HG03060 (cell line): ENCODE data around the gene TRAPPC12.

Source experiments
- ATAC-seq: cut with Tn5 transposase; IDR thresholded peaks from one replicate; pipeline ENCODE4 v1.9.1; 2021; ENCODE audit warnings: low read depth, moderate number of reproducible peaks; ENCODE audit not compliant: unreplicated experiment

The TRAPPC12 gene

GRCh38 chr2:3465328-3465727, 85.8 kb downstream of the TRAPPC12 start:
- ATAC-seq = no peak

DNA sequence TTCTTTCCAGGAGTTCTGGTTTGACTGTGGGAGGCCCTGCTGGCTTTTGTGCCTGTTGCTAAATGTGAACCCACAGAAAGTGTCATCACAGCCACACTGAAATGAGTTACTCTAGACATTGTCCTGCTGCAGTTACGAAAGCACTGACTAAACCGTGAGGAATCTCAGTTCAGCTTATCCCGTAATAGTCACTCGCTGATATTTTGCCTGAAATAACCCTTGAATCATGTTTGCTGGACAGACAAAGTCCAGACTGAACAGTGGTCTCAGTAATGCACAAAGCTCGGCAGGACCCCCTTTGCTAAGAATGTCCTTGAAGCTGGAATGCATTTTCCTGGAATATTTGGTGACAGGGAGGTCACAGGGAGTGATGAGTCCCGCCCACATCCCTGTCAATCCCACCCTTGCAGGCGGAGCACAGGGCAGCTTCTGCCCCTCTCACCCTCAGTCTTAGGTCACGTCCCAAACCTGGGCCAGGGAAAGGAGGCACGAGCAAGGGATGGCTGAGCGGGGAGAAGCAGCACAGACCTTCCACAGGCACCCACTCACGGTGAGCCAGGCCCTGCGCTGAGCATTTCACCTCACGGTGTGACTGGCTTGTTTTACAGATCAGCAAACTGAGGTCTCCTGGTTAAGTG, 86.5 kb downstream of the TRAPPC12 start:
- no peak for ATAC-seq

- ATAC-seq = no peak
Observed at GRCh38 chr2:3466482-3466863, 87.0 kb downstream of the TRAPPC12 start.

DNA sequence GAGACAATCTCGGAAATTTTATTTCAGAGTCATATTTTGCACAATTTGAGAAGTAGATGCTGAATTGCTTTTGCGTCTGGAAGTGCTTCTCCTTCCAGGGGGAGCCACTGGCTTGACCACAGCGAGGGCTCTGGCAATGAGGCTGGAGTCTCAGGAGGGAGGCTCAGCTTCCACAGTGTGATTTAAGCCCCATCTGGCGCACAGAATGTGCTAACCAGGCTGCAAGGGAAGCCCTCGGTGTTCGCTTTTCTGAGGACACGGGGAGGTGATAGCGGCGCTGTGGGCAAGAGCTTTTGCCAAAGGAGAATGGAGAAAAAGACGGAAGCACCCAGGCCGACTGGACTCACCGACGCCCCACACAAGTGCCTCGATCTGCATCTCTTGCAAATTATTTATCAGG, 87.5 kb downstream of the TRAPPC12 start:
- no peak for ATAC-seq

DNA sequence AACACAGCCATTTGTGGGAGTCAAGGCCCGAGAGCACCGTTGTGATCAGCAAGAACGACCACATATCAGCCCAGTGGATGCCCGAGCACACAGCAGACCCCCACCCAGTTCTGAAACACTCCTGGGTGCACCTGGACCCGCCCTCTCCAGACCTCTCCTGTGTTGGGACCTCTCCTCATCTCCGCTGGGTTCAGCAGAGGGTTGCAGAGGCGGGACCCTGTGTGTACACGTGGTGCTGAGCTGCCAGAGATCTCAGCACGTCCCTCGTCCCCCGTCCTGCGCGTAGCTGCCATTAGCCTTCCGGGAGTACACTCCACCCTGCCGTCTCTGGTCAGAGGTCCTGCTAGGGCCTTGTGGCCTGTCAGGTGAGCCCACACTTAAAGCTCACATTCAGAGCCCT, 88.2 kb downstream of the TRAPPC12 start:
- ATAC-seq = no peak

GRCh38 chr2:3468296-3468988, 88.9 kb downstream of the TRAPPC12 start:
- no peak for ATAC-seq

GRCh38 chr2:3469486-3469885, 90.0 kb downstream of the TRAPPC12 start:
- ATAC-seq = no peak

DNA sequence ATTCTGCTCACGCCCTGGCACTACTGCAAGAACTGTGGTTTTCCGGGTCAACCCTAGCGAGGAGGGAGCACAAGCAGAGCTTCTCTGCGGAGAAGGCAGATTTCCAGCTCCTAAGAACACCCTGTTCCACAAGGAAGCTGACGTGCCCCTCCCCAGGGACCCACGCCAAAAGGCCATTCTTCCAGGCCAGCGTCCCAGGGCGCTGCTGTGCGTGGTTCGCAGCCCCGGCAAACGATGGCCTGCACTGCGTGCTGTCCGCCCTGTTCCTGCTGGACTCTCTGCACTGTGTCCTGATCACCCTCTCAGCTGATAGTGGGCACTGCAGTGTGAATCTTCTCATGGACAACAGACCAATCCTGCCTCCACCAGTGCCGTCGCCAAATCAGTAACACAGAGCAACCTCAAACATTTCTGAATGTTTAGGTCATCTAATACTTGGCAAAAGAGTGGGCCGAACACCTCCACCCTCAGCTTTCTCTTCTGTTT, 90.7 kb downstream of the TRAPPC12 start:
- no peak for ATAC-seq

GRCh38 chr2:3470856-3471737, 91.6 kb downstream of the TRAPPC12 start:
- ATAC-seq = no peak

DNA sequence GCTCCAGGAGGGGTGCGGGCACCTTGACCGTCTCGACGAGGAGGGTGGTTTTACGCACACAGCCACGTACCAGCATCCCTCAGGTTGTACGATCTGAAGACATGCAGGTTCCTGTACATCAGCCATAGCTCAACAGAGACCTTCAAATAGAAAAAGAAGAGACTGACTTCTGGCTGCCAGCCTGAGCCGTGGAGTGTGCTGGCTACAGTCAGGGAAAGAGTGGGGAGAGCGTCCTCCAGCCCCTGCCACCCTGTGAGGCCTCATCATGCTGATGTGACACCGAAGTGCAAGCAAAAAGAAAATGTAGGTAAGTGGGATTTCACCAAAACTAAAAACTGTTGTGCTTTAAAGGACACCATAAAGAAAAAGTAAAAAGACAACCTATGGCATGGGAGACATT, 92.8 kb downstream of the TRAPPC12 start:
- ATAC-seq = no peak

DNA sequence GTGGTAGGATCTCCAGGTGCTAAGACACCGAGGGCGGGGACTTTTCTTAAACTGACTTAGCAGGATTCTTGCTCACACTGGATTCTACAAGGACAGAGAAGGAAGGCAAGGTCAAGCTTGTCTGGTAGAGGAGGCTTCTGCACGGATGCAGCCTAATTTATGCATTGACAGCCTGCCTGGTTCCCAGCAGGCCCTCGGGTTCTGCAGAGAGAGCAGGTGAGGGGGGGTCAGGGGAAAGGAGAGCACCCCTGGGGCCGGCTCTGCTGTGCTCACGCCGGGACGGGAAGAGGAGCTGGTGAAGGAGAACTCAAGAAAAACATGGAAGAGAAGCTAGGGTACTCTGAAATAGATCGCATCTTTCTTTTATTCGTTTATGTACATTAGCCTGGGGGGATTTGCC, 93.5 kb downstream of the TRAPPC12 start:
- ATAC-seq = no peak

- no peak for ATAC-seq
Observed at GRCh38 chr2:3475771-3476170, 96.3 kb downstream of the TRAPPC12 start.

DNA sequence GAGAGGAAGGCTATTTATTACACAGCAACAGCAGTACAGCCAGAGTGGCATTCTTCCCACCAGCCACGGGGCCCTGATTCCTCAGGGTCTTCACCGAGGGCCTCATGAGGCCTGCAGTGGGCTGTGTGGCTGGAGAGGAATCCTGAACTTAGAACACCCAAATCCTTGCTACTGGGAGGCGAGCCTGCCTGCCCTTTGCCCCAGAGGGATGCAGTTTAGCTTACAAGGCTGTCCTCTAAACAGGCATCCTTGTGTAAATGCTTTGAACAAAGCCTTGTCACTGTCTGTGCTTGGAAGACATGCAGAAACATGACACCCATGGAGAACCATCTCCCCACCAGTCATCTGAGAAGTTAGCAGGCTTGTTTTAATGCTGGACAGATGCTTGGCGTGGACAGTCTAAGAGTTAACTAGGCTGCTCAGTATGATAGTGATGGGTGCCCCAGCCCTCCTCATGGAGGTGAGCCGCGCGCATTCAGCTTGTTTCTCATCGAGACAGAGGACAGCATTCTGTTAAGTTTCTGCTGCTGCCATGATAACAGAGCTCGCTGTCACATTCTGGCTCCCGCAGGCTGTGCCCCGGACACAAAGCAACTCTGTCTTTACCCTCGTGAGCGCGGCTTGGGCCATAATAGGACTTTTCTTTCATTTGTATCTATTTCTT, 97.0 kb downstream of the TRAPPC12 start:
- no peak for ATAC-seq

- ATAC-seq = no peak
Observed at GRCh38 chr2:3476985-3477327, 97.5 kb downstream of the TRAPPC12 start.

DNA sequence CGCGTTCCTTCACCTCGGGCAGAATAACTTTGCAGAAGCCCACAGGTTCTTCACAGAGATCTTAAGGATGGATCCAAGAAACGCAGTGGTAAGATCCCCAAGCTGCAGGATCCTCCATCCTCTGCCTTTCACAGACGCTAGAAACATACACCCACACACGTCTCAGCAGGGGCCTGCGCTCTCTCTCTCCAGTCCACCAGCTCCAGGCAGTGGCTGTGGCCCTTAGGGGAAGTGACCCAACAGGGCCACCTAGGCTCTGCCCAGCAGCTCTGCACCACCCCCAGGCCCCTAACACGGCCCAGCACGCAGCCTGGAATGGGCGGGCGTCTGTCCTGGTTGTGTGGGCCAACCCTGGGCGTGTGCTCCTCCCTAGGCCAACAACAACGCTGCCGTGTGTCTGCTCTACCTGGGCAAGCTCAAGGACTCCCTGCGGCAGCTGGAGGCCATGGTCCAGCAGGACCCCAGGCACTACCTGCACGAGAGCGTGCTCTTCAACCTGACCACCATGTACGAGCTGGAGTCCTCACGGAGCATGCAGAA, 99.4 kb downstream of the TRAPPC12 start:
- ATAC-seq = no peak

DNA sequence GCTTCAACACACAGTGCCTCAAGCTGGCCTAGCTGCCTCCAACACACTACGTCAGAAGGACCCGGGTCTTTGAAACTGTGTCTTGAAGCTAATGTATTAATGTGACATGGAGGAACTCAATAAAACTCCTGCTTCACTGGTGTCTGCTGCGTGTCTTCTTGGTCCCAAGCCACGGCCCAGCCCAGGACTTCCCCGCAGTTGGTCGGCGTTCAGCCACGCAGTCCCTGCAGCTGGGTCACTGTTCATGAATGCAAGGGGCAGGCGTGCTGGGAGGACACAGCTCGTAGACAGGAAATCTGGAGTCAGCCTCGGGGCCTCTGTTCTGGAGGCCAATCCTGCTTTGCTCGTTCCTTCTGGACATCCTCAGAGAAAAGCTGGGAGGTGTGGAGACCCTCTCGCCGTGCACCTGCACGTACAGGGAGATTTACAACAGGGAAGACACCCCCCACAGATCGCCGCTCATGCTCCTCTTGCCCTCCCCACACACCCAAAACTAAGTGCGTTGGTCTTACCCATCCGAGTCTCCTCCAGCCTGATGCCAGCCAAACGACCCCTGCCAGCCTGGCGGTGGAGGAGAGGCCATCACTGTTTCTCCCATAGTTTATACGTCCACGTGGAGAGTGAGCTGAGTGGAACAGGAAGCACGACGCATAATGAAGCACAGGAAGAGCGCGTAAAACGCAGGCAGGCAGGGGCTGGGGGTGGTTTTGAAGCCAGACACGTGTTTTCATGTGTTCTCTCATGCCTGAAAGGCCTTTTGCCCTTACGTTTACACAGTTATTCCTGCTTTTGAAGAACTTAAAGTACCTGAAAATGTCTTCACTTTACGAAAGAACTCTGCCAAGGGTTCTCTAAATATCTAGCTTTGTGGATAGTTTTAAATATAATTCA, 100.2 kb downstream of the TRAPPC12 start:
- no peak for ATAC-seq

- ATAC-seq = no peak
Observed at GRCh38 chr2:3480352-3481010, 101.0 kb downstream of the TRAPPC12 start.

DNA sequence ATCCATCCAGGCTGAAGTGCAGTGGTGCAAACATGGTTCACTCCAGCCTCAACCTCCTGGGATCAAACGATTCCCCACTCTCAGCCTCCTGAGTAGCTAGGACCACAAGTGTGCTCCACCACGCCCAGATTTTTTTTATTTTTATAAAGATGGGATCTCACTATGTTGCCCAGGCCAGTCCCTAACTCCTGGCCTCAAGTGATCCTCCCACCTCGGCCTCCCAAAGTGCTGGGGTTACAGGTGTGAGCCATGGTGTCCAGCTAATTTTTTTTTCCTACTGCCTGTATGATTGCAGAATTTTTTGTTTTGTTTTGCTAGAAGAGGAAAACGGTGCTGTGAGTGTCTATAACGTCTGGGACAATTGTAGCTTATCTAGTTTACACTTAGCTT, 101.5 kb downstream of the TRAPPC12 start:
- ATAC-seq = no peak

DNA sequence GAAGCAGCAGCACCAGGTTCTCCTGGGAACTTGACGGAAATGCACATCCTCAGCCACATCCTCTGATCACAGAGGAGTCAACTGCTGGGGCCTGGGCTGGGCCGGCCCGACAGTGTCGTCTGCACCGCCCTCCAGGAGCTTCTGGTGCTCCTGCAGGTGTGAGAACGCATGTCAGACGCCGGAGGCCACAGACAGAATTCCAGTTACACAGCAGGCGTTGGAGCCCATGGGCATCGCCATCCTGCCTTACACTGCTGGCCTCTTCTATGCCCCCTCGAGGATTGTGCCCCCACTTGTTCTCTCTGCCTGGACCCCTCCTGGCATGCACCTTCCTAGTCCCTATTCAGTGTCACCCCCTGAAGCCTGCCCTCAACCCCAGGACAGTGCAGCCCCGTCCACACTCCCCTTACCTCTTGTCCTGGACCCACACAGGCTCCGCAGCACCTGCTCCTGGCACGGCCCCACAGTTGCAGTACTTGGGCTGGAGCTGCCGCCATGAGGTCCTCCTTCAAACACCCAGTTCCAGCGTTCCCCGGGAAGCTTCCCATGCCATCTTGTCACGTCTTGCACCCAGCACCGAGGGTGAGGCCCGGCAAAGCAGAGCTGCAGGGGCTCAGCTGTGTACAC, 102.4 kb downstream of the TRAPPC12 start:
- ATAC-seq = no peak
